GM19455 (cell line): Measurements from ENCODE around the gene NPAT.
A peak's percentile ranks its signal among the peaks of the same experiment; 100 is the strongest.
"Not testable (repeated sequence)": the region's sequence is repeated elsewhere in the genome, so short reads cannot be mapped to it uniquely, and the experiment has no call there.

Experiments used
- ATAC-seq: cut with Tn5 transposase; IDR thresholded peaks from one replicate; pipeline ENCODE4 v1.9.1; 2021; ENCODE audit not compliant: unreplicated experiment

Gene NPAT

DNA sequence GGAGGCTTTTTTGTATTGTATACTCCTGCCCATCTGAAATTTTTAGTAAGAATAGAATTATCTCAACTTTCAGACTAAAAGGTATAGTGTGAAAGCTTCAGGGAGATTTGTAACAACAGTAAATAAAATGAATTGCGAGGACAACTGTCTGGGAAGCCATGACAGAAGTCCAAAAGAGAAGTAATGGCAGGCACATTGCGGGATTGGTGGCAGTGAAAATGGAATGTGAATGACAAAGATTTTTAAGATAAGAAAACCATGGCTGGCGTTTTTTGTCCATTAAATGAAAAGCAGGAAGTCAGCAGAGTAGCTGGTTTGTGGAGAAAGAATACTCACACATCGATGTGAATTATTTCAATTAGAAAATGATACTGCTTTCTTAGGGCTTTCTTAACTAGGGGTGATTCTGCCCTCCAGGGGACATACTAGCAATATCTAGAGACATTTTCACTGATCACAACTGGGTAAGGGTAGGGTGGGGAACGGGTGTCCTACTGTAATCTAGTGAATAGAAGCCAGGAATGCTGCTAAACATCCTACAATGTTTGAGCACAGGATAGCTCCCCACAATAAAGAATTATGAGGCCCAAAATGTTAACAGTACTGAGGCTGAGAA, 1.6 kb downstream of the NPAT start:
- ATAC-seq, result no peak

GRCh38 chr11:108218912-108219783, 3.3 kb downstream of the NPAT start:
- ATAC-seq, result no peak

GRCh38 chr11:108218455-108218854, 4.0 kb downstream of the NPAT start:
- ATAC-seq, result no peak

GRCh38 chr11:108216988-108217387, 5.5 kb downstream of the NPAT start:
- no peak for ATAC-seq

GRCh38 chr11:108213784-108214183, 8.7 kb downstream of the NPAT start:
- ATAC-seq, result no peak

- ATAC-seq, result no peak
Measured at GRCh38 chr11:108210441-108210840, 12.0 kb downstream of the NPAT start.

DNA sequence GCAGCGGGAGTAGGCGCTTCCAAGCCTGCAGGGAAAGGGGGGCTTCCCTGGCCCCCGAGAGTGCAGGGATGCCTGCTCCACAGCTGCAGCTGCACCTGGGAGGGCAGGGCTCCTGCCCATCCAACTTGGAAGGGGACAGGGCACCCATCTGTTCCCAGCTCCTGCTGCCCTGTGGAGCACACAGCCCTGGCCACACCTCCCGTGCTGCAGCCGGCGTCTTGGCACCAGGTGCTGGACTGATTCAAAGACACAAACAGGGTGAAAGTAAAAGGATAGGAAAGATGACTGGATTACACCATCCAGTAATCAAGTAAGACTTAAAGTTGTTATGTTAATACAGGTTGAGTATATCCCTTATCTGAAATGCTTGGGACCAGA, 14.8 kb downstream of the NPAT start:
- ATAC-seq, result no peak

- no peak for ATAC-seq
Measured at GRCh38 chr11:108206969-108207682, 15.3 kb downstream of the NPAT start.

DNA sequence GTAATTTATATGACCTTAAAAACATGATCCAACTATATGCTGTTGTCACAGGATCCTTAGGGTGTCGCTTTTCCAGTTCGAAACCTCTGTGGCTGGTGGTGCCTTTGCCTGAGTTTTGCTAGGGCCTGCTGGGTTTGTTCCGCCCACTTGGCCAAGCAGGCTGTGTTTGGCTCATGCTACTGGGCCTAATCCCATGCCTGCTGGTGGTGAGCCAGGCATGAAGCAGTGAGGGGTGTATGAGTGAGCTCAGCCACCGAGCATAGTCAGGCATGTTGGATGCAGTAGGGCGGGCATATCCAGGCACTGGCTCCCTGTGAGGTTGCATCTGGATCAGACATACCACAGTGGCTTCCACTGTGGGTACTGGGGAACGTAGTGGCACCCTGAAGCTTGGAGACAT, 16.3 kb downstream of the NPAT start:
- ATAC-seq, result no peak

DNA sequence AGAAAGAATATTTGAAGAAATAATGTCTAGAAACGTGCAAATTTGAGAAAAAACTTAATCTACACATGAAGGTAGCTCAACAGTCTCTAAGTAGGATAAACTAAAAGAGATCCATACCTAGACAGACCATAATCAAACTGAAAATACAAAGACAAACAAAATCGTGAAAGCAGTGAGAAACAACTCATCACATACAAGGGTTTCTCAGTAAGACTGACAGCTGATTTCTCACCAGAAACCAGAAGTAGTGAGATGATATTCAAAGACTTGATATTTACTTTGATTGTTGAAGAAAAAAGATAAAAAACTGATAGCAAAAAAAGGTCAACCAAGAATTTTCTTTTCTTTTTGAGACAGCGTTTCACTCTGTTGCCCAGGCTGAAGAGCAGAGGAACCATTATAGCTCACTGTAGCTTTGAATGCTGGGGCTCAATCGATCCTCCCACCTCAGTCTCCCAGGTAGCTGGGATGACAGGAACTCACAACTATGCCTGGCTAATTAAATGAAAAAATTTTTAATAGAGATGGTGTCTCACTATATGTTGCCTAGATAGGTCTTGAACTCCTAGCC, 17.4 kb downstream of the NPAT start:
- ATAC-seq, result no peak

DNA sequence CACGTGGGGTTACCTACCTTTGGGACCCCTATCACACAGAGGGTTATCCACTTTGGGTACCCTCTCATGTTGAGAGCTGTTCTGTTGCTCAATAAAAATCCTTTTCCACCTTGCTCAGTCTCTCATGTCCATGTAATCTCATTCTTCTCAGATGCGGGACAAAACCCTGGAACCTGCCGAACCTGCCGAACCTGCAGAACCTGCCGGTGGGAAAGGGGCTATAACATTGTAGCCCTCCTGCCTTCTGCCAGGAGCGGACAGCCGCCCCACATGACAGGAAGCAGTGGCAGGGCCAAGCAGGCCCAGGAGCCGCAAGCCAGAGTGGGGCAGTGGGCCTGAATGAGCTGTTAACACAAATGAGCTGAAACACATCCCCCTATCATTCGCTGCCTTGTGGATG, 18.1 kb downstream of the NPAT start:
- ATAC-seq, result no peak

DNA sequence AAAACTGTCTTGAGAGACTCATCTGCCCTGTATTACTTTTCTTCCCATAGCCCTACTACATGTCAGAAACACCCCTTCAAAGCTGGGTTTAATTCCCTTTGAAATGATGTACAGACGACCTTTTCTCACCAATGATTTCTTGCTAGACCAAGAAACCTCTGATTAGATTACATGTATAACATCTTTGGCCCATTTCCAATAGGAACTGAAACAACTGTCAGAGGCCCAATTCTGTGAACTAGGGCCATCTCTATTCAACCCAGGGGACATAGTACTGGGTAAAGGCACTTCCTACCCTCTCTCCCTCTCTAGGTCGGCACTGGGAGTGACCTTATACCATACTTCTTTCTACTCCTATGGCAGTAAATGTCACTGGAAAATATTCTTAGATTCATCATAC, 19.4 kb downstream of the NPAT start:
- no peak for ATAC-seq

DNA sequence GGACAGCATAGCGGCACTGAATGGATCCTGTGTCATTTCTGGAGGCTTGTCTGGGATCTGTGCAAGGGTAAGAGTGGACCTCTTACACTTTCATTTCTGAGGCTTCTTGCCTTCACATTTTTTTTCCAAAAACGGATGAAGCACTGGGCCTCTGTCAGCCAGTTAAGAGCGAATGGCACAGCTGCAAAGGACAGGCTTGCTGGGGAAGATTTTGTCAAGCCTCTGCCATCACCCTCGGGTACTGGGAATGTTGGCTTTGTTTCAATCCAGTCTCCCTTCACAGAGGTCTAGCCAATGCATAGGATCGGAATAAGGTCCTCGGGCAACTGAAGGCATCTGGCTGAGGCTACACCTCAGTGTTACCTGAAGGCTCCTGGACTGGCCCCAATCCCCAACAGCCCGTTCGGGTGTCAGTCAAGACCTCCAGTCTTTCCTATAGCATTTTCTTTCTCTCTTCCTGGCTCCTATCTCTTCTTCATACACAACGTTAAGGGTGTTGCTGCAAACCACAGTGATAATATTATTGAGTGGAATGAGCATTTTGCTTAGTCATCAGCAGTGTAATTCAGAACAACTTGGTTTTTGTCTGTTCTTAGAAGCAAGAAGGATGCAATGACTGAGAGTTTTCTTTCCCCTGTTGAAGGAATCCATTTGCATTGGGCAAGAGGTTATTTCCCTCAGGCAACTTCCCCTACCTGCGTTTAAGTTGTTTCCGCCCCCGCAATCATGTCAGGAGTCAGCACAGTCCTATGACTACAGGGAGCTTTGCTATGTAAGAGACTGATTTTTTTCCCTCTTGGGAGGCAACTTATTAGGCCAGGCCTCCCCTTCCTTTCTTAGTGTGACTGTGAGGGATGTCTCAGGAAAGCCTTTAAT, 22.8 kb downstream of the NPAT start:
- ATAC-seq, result peak; percentile 73

- ATAC-seq, result no peak
Measured at GRCh38 chr11:108198833-108199232, 23.6 kb downstream of the NPAT start.

DNA sequence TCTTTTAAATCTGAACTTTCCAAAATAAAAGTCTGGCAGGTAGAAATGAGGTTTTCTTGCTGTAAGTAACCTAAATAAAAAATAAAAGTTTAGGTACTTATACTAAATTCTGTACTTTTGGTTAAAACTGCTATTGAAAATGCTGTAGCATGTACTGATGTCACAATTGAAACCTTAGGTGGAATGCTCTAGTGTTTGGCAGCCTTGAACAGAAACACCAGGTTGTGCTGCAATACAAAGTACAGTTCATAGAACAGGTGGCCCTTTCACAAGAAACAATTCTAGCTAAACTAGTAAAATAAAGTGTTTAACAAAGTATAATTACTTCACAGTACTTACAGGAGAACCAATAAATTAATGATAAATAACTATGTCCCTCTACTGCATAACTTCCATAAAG, 25.1 kb downstream of the NPAT start:
- ATAC-seq, result peak; percentile 39

DNA sequence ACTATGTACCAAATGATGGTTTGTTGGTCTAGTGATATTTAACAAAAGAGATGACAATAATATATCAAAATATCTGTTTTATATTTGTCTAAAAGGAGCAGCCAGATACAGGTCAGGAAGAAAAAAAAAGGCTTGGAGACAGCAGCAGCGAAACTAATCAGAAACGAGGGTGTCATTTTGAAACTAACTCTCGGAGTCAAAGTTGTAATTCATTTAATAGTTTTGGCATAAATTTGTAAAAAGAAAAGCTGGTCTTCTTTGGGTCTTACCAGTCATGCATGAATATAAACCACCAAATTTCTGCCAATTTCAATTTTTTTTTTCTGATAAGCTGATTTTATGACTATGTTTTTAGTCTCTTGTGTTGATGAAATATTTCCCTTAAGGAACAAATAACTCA, 25.5 kb downstream of the NPAT start:
- ATAC-seq, result no peak

DNA sequence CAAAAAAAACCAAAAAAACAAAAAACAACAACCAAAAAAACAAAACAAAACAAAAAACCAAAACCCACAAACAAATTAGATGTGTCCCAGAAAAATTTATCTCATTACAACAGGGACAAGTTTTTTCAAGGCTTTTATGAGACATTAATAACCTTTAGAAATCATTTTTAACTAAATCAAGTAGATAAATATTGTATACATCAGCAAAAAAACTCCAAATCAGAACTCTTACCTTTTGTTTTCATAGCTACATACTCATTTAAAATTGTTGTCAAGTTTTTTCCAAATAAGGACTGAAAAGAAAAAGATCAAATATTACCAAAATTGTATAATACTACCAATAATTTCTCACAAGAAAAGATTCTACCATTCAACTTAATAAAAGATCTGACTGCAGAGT, 28.7 kb downstream of the NPAT start:
- ATAC-seq, result no peak

- no peak for ATAC-seq
Measured at GRCh38 chr11:108177570-108177969, 44.9 kb downstream of the NPAT start.

- ATAC-seq, result no peak
Measured at GRCh38 chr11:108170184-108170583, 52.3 kb downstream of the NPAT start.

GRCh38 chr11:108167624-108168023, 54.8 kb downstream of the NPAT start:
- ATAC-seq, result no peak

- ATAC-seq, result not testable (repeated sequence)
Measured at GRCh38 chr11:108162878-108163277, 59.6 kb downstream of the NPAT start.
